Activated CD4-positive, alpha-beta T cell treated with anti-CD3 and anti-CD28 coated beads, Interleukin-2, amount 10 ng/mL, durations not matched to agents 24 days and 14 days (primary cell): ENCODE measurements around the gene PTPN20. TPM values are rescaled to one million over a fixed set of nuclear protein-coding genes. Genes with fewer than 3 reads are reported as not detected.
"Not testable (repeated sequence)": the region's sequence is repeated elsewhere in the genome, so short reads cannot be mapped to it uniquely, and the experiment has no call there.

ENCODE experiments used
- DNase-seq: peaks from one replicate; pipeline ENCODE4 v3.0.0; 2022
- H3K27ac Mint-ChIP-seq: one replicate; pipeline ENCODE4 v1.8.0; 2022; ENCODE audit warnings: mild to moderate bottlenecking, mixed read lengths
- H3K27me3 Mint-ChIP-seq: one replicate; pipeline ENCODE4 v1.8.0; 2022; ENCODE audit warnings: mixed read lengths
- H3K36me3 Mint-ChIP-seq: one replicate; pipeline ENCODE4 v1.8.0; 2022; ENCODE audit warnings: low read depth, mild to moderate bottlenecking, mixed read lengths
- H3K4me1 Mint-ChIP-seq: one replicate; pipeline ENCODE4 v1.8.0; 2021; ENCODE audit warnings: mixed read lengths
- H3K4me3 Mint-ChIP-seq: one replicate; pipeline ENCODE4 v1.8.0; 2022; ENCODE audit warnings: mild to moderate bottlenecking, moderate library complexity, mixed read lengths
- H3K9me3 Mint-ChIP-seq: one replicate; pipeline ENCODE4 v1.8.0; 2021; ENCODE audit warnings: mixed read lengths
- intact Hi-C: fragments of 100-400 bp; cut with micrococcal nuclease; formaldehyde crosslinking; loops from one replicate; pipeline ENCODE4 v1.15.1; 2023
- total RNA-seq: library from RNA; stranded (reverse); gene quantifications from 2 replicates; pipeline ENCODE4 v1.2.3, GENCODE V29; 2022

Gene PTPN20
- total RNA-seq, 1 donor from 2014 or later = 0.28 TPM

DNA sequence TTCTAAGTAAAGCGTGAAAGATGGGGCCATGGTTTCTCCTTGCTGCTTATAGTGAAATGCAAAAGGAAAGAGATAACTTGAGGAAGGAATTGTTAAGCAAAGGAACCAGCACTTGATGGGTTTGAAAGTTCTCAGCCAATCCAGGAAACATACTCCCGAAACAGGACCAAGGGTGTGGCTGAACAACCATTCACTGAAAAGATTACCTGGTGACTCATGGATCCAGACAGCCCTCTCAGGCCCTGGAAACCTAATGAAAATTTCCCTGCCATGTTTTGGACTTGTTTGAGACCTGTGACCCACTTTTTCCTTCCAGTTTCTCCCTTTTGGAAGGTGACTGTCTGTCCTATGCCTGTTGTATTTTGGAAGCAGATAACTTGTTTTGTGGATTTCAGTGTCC, 11.3 kb downstream of the PTPN20 start:
- H3K4me1 Mint-ChIP-seq, H3K36me3 Mint-ChIP-seq, DNase-seq, H3K9me3 Mint-ChIP-seq, intact Hi-C loops, H3K27ac Mint-ChIP-seq, H3K27me3 Mint-ChIP-seq, H3K4me3 Mint-ChIP-seq: not testable (repeated sequence)

DNA sequence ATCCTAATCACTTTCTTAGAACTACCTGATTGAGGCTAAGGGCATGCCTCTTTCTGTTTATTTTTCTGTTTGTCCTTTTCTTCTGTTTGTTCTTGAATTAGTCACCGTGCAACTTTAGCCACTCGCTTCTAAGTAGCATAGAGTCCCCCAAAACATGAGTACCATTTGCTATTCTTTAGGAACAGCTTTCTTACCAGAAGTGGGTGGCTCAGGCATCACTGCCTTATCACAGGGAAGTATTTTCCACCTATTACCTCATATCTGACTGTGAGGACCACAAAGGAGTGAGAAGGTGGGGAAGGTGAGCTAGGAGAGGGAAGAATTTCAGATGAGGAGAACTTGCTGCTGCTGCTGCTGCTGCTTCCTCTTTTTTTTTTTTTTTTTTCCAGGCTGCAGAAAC, 13.9 kb downstream of the PTPN20 start:
- H3K4me1 Mint-ChIP-seq, H3K27ac Mint-ChIP-seq, H3K4me3 Mint-ChIP-seq, H3K27me3 Mint-ChIP-seq, DNase-seq, intact Hi-C loops, H3K36me3 Mint-ChIP-seq, H3K9me3 Mint-ChIP-seq: not testable (repeated sequence)

DNA sequence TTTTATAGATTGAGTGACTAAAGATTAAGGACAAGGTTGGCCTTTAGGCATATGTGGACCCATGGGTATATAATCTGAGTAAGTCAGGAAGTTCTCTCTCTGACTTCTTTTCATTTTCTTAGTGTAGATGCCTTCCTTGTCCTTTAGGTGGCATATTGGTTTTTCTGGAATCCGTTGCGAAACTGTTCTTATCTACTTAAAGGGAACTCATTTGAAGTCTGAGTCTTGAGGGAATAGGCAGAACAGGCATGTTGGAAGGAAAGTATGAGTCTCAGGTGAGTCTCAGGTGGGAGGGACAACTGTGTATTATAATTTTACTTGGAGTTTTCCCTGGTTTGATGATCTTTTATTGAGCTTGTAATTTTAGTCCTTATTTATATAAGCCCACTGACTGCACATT, 14.6 kb downstream of the PTPN20 start:
- H3K4me3 Mint-ChIP-seq, DNase-seq, intact Hi-C loops, H3K36me3 Mint-ChIP-seq, H3K27ac Mint-ChIP-seq, H3K27me3 Mint-ChIP-seq, H3K9me3 Mint-ChIP-seq, H3K4me1 Mint-ChIP-seq: not testable (repeated sequence)

DNA sequence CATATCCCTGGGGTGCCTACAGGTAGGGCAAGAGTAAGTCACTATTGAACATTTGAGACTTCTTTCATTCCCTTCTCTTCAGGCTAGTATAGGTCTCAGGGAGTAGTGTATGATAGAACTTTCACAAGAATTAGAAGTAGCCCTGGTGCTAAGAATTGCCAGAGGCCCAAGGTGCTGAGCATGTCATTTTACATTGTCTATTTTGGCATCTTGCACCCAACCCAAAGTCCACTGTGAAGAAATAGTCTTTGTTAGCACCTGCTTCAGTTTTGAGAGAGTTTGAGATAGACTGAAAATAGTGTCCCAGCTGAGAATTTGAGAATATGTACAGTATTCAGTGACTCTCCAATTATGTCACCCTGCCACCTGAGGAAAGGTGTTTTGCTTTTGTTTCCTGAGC, 17.6 kb downstream of the PTPN20 start:
- intact Hi-C loops, DNase-seq, H3K36me3 Mint-ChIP-seq, H3K27ac Mint-ChIP-seq, H3K4me3 Mint-ChIP-seq, H3K9me3 Mint-ChIP-seq, H3K4me1 Mint-ChIP-seq, H3K27me3 Mint-ChIP-seq: not testable (repeated sequence)

DNA sequence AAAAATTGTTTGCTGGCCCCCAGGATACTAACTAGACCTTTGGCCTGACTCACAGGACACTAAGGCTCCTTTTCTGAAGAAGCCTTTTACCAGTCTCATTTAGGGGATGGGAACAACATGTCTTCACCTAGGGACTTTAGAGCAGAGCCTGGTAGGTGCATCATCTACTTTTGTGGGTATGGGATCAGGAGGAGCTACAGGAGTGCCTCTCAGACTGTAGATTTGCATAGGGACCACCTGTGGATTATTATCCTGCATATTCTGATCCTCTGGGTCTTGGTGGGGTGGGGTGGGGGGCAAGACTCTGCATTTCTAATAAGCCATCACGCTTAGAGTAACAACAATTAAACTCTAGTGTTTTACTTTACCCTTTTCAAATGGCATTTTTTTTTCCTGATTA, 21.2 kb downstream of the PTPN20 start:
- H3K4me1 Mint-ChIP-seq, H3K9me3 Mint-ChIP-seq, H3K27ac Mint-ChIP-seq, DNase-seq, H3K27me3 Mint-ChIP-seq, H3K36me3 Mint-ChIP-seq, intact Hi-C loops, H3K4me3 Mint-ChIP-seq: not testable (repeated sequence)

DNA sequence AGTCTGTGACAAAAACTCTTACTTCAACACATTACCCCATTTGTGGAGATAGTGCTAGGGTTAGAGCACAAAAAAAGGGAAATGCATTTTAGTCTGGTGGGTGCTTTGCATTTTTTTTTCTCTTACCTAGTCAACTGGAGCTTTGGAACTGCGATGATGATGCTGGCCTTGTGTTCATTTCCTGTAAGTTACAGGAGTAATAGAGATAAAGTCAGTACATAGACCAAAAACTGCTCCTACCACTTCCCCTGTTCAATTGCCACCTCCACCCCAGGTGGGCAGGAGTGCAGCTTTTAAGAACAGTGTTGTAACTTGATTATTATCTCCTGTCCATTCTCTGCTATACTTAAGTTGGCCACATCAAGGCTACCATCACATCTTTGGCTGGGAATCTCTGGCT, 29.9 kb downstream of the PTPN20 start:
- H3K36me3 Mint-ChIP-seq, H3K4me3 Mint-ChIP-seq, H3K27ac Mint-ChIP-seq, intact Hi-C loops, DNase-seq, H3K27me3 Mint-ChIP-seq, H3K9me3 Mint-ChIP-seq, H3K4me1 Mint-ChIP-seq: not testable (repeated sequence)

DNA sequence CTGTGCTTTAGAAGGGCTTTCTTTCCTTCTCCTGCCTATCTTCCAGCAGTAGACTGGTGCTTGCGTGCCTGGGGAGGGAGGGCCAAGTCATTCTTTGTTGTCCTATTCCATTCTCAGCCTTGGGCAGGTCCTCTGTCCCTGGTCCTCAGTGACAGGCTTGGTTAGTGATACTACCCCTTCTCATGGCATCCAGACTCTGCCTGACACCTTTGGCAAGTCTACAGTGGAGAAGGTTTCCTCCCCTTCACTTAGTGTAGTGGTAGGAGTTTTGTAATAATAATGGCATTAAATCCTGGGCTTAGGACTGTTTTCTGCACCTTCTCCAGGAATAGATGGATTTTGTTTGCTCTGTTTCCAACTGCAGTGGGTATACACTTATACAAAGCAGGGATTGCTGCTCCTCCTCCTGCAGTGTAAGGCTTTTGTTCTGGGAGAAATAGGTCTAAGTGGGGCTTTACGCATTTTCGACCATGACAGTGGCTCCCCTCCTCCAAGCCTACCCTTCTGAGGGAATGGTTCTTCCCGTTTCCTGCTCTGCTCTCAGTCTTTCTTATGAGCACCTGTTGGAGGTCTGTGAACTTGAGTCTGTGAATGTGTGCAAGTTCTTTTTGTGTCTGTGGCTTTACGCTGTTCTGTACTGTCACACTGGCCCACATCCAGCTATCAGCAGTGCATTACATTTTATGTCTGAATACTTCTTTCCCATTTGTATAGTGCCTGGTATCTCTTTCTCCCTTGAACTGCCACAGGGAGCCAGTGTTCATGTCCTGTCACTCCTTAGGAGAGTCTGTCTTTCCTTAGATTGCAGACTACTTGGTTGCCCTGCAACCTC, 37.7 kb downstream of the PTPN20 start:
- H3K27me3 Mint-ChIP-seq, H3K4me3 Mint-ChIP-seq, DNase-seq, H3K9me3 Mint-ChIP-seq, H3K27ac Mint-ChIP-seq, intact Hi-C loops, H3K36me3 Mint-ChIP-seq, H3K4me1 Mint-ChIP-seq: not testable (repeated sequence)

DNA sequence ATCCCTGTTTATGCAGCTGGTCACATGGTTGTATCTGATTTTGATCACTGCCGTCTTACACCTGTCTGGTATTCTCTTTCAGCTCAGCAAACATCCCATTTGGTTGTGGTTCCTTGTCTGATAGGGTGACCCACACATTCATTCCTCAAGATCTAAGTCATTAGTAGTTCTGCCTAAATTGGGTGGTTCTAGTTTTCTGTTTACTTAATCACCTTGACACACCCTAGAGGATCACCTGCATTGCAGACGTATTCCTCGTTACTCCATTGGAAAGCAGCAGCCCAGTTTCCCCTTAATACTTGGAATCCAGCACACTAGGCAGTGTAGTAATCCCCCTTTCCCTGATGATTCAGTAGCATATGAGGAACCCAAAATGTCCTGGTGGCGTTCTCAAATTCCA, 41.3 kb downstream of the PTPN20 start:
- intact Hi-C loops, DNase-seq, H3K36me3 Mint-ChIP-seq, H3K27ac Mint-ChIP-seq, H3K4me3 Mint-ChIP-seq, H3K4me1 Mint-ChIP-seq, H3K9me3 Mint-ChIP-seq, H3K27me3 Mint-ChIP-seq: not testable (repeated sequence)

DNA sequence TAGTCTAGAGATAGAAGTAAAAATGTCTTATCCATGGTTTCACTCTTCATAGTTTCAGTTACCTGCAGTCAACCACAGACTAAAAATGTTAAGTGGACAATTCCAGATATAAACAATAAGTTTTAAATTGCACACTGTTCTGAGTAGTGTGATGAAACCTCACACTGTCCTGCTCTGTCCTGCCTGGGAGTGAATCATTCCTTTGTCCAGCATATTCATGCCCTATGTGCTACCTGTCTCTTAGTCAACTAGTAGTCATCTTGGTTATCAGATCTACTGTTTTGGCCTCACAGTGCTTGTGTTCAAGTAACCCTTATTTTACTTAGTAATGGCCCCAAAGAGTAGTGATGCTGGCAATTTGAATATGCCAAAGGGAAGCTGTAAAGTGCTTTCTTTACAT, 49.5 kb downstream of the PTPN20 start:
- H3K27me3 Mint-ChIP-seq, H3K4me1 Mint-ChIP-seq, DNase-seq, H3K27ac Mint-ChIP-seq, H3K36me3 Mint-ChIP-seq, H3K4me3 Mint-ChIP-seq, intact Hi-C loops, H3K9me3 Mint-ChIP-seq: not testable (repeated sequence)

DNA sequence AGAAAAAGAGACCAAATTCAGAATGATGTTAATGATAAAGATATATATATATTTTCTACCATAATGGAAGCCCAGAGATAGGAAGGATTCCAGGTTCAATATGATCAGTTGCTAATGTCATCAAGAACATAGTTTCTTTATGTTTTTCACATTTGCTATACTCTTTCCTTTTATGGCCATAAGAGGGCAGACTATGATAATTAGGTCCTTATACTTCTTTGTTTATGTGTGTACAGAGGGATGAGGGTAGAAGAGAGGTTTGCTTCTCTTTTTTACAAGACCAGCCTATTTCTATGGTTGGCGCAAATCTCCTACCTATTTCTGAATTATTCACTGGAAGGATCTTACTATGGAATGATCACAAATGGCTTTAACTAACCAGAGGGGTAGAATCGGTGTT, 52.1 kb downstream of the PTPN20 start:
- DNase-seq, H3K36me3 Mint-ChIP-seq, H3K4me3 Mint-ChIP-seq, H3K9me3 Mint-ChIP-seq, intact Hi-C loops, H3K4me1 Mint-ChIP-seq, H3K27me3 Mint-ChIP-seq, H3K27ac Mint-ChIP-seq: not testable (repeated sequence)

DNA sequence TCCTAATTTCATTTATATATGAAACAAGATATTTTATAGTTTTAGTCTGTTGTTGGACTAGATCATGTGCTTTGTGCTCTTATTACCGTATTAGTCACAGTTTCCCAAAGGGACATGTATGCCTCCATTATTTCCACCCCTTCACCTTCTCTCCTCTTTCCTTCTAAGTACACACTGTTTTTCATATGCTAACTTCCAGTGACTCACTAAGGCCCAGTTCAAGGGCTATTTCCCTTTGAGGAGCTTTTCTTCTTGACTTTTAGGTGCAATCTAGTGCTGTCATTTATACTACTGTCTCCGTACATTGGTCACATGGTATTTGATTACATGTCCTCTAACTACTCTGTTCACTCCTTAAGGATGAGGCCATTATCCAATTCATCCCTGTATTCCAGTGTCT, 55.8 kb downstream of the PTPN20 start:
- H3K27ac Mint-ChIP-seq, H3K36me3 Mint-ChIP-seq, DNase-seq, H3K4me1 Mint-ChIP-seq, H3K9me3 Mint-ChIP-seq, H3K27me3 Mint-ChIP-seq, intact Hi-C loops, H3K4me3 Mint-ChIP-seq: not testable (repeated sequence)

DNA sequence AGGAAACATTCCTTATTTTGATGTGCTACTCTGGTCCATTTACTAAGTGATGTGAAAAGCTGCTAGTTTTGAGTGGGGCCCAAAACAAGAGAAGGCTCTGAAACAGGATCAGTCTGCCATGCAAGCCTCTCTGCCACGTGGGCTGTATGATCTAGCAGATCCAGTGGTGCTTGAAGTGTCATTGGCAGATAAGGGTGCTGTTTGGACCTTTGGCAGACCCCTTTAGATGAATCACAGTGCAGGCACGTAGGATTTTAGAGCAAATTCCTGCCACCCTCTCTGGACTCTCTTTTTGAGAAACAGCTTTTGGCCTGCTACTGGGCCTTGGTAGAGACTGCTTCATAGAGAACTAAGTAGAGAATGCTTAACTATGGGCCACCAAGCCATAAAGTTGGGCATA, 69.0 kb downstream of the PTPN20 start:
- H3K9me3 Mint-ChIP-seq, H3K27ac Mint-ChIP-seq, H3K4me3 Mint-ChIP-seq, H3K4me1 Mint-ChIP-seq, H3K27me3 Mint-ChIP-seq, intact Hi-C loops, DNase-seq, H3K36me3 Mint-ChIP-seq: not testable (repeated sequence)

DNA sequence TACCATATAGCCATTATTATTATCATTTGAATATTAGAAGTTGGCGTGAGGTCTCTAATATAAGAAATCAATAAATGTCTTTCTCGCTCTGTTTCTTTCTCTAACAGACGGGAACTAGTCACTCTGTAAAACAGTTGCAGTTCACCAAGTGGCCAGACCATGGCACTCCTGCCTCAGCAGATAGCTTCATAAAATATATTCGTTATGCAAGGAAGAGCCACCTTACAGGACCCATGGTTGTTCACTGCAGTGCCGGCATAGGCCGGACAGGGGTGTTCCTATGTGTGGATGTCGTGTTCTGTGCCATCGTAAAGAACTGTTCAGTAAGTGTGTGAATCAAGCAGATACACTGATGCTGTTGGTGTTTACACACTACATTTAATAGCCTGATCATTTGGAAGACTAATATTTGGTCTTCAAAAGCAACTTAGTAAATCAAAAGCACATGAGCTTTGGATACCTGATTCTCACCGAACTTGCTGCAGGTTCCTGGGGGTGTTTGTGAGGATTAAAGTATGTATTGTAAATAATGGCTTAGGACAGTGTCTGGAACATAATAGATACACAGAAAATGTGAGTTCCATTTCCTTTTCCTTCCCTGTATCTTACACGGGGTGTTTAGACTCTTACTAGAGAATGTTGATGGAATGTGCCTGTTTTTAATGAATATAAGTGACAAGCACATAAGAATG, 76.2 kb downstream of the PTPN20 start:
- H3K9me3 Mint-ChIP-seq, H3K36me3 Mint-ChIP-seq, H3K27ac Mint-ChIP-seq, intact Hi-C loops, DNase-seq, H3K4me1 Mint-ChIP-seq, H3K27me3 Mint-ChIP-seq, H3K4me3 Mint-ChIP-seq: not testable (repeated sequence)

DNA sequence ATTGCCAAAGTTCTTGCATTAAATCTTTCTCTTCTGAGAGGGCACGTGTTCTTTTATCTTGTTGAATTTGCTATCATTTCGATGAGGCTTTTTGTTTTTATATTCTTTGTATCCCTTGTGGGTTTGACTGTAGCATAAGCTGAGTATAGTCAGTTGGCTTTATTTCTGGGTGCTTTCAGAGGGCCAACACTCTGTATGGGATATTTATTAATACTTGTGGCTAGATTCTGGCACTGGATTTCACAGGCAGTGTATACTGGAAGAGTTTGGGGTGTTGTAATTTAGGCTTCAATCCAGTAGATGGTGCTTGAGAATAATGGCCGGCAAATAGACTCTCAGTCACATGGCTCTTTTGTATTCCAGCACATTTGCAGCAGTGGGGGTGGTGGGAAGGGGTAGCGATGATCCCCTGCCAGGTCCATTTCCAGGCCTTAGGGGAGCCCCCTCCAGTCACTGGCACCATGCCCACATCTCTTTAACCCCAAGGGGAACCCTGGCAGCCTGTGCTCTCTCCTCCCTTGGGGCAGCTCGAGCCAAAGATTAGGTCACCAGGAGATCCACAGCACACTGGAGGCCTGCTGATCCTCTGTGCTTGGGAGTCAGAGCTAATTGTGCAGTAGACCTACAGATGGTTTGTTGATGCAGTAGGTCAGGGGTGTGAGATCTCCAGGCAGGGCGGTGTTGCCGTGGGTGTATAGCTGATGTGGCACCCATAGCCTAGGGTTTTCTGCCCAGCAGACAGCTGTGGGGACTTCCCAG, 81.8 kb downstream of the PTPN20 start:
- DNase-seq = no peak
- Mint-ChIP-seq H3K4me3 (no peak overlapping the region), H3K27me3 (peaks cover 9% of the 10 kb centered on the region), H3K9me3 (no peaks in the 10 kb centered on the region), H3K36me3 (no peaks in the 10 kb centered on the region), H3K27ac (no peak overlapping the region), H3K4me1 (no peaks in the 10 kb centered on the region)
- intact Hi-C loops = no loop called here
